Left lung (tissue), 10 donors: ENCODE results near the gene ORAI3. TPM values are rescaled to one million over a fixed set of nuclear protein-coding genes. Genes with fewer than 3 reads are reported as not detected.

Experiments used
- ATAC-seq: fragments of 200-7000 bp; cut with Tn5 transposase; one replicate; pipeline ENCODE4 v1.9.1; 2020; ENCODE audit warnings: moderate library complexity
- DNase-seq, 4 donors: peaks; one replicate each; pipeline ENCODE4 v3.0.0-alpha.2; 2013 to 2020
- H3K27ac ChIP-seq, 2 donors: fragments of 200-600 bp; sonication (generic) in 1 of 2; one replicate each; pipeline versions ENCODE4 v1.5.0 to v1.8.0; 2020 to 2021
- H3K27me3 ChIP-seq, 2 donors: fragments of 200-600 bp; sonication (generic) in 1 of 2; one replicate each; pipeline versions ENCODE4 v1.5.0 to v1.8.0; 2020 to 2021
- H3K36me3 ChIP-seq, 2 donors: fragments of 200-600 bp; sonication (generic) in 1 of 2; one replicate each; pipeline versions ENCODE4 v1.5.0 to v1.8.0; 2020 to 2021
- H3K4me1 ChIP-seq, 2 donors: fragments of 200-600 bp; one replicate each; pipeline ENCODE4 v1.8.0; 2021
- H3K4me3 ChIP-seq, 2 donors: fragments of 200-600 bp; sonication (generic) in 1 of 2; one replicate each; pipeline versions ENCODE4 v1.5.0 to v1.8.0; 2020 to 2021; ENCODE audit warnings: mild to moderate bottlenecking in 1 of 2
- H3K9me3 ChIP-seq, 2 donors: fragments of 200-600 bp; sonication (generic) in 1 of 2; one replicate each; pipeline versions ENCODE4 v1.5.0 to v1.8.0; 2020 to 2021
- intact Hi-C, 2 donors: fragments of 100-400 bp; cut with DNase I; formaldehyde crosslinking; loops; one replicate each; pipeline versions ENCODE4 v1.11.2 to v1.14.2; 2022
- polyA plus RNA-seq, 6 donors: library from polyadenylated mRNA; unstranded; fragments of 120-200 nt; gene quantifications; one replicate each; pipeline ENCODE4 v1.2.1, GENCODE V29; 2013; ENCODE audit not compliant: insufficient read length in 6 of 6
- total RNA-seq, 2 donors: library from RNA; stranded (reverse); fragmentation: NEBNext Ultra II Directional; extraction: Animal tissue kit (Norgen Biotek cat#: 25700); gene quantifications; one replicate each; pipeline ENCODE4 v1.2.1, GENCODE V29; 2021
- TF ChIP-seq, protein P1 (sequence below), 2 donors: fragments of 200-600 bp; sonication (generic) in 1 of 2; IDR thresholded peaks; one replicate each; pipeline versions ENCODE4 v1.5.0 to v1.8.0; 2021; ENCODE audit warnings: antibody characterized with exemption in 2 of 2
- donor health status: DM: no; HTN: yes; CAD: no.
- donor health status: DM: no; HTN: no; CAD: no.

The ORAI3 gene
- total and polyA plus RNA-seq, 8 donors = 16.9 to 23.2 (median 18.9) TPM

DNA sequence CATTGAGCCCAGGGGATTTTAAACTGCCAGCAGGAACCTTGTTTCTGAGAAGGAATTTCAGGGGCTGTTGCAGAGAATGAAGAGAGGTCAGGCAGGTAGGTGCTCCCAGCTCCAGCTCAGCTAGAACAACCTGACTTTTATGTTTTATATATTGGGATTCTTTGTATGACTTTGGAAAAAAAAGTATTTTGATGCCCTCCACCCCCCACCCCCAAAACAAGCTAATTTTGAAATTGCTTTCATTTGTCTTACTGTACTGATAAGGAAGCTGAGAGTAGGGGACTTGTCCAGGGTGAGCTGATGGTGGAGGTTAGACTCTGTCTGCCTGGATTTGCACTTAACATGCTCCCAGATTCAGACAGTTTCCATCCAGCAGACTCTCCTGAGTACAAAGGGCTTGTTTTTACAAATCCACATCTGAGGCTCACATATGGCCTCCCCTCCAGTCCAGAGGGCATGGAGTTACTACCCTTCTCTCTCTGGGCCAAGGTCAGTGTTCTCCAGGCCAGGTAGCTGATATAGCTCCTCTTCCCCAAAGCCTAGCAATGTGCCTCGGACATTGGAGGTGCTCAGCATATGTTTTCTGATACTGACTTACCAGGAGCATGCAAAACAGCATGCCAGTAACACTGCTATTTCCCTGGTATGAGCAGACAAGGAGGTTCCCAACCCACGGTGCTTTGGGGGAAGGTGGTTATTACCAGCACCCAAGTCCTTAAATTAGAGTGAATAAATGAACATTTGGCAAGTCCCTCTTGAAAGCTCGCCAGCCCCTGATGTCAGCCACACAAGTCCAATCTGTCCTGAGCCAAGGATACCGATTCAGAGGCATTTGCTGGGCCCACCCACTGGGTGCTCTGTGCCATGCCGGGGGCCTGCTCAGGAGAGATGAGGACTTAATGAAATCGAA lies 50.2 kb downstream of the ORAI3 start:
- ATAC-seq (no peak), DNase-seq (no peak)
- H3K9me3 ChIP-seq = no peaks in the 10 kb centered on the region
- no peaks in the 10 kb centered on the region for H3K36me3 ChIP-seq
- peaks cover 7 to 24% of the 10 kb centered on the region in 2 donors for H3K4me1 ChIP-seq
- no peak overlapping the region for H3K4me3 ChIP-seq
- peaks cover 0 to 31% of the 10 kb centered on the region in 2 donors for H3K27me3 ChIP-seq
- intact Hi-C loops = no loop called here
- TF ChIP-seq, protein P1, sequence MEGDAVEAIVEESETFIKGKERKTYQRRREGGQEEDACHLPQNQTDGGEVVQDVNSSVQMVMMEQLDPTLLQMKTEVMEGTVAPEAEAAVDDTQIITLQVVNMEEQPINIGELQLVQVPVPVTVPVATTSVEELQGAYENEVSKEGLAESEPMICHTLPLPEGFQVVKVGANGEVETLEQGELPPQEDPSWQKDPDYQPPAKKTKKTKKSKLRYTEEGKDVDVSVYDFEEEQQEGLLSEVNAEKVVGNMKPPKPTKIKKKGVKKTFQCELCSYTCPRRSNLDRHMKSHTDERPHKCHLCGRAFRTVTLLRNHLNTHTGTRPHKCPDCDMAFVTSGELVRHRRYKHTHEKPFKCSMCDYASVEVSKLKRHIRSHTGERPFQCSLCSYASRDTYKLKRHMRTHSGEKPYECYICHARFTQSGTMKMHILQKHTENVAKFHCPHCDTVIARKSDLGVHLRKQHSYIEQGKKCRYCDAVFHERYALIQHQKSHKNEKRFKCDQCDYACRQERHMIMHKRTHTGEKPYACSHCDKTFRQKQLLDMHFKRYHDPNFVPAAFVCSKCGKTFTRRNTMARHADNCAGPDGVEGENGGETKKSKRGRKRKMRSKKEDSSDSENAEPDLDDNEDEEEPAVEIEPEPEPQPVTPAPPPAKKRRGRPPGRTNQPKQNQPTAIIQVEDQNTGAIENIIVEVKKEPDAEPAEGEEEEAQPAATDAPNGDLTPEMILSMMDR (IDR thresholded peaks at IDR 0.05) = no peak
- H3K27ac ChIP-seq = no peak overlapping the region

DNA sequence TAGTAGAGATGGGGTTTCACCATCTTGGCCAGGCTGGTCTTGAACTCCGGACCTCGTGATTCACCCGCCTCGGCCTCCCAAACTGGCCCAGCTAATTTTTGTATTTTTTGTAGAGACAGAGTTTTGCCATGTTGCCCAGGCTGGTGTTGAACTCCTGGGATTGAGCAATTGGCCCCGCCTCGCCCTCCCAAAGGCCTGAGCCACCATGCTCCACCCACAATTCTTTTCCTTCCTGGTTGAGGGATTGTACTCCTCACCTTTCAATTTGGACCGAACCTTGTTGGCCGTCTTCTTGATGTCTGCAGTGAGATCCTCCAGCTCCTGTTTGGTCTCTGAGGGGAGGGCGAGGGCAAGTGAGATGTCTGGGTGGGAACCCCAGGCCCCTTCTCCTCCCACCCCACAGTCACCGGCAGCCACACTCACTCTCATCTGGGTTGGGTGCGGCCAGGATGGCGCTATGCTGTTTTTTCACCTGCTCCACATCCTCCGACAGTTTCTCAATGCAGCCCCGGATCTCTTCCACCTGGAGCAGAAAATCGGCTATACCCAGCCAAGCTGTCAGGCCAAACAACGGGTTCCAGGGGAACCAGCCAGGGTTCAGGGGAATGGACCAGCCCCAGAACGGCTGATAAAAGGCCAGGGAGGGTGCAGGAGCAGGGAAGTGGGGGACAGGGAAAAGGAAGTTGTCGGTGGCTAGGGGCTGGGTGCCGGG lies 52.0 kb downstream of the ORAI3 start:
- Histone ChIP-seq H3K4me3 (no peak overlapping the region), H3K9me3 (no peaks in the 10 kb centered on the region), H3K27ac (no peak overlapping the region), H3K4me1 (peaks cover 7 to 17% of the 10 kb centered on the region in 2 donors), H3K27me3 (peaks cover 0 to 44% of the 10 kb centered on the region in 2 donors), H3K36me3 (no peaks in the 10 kb centered on the region)
- TF ChIP-seq, protein P1 (IDR thresholded peaks at IDR 0.05) = no peak
- DNase-seq (no peak), ATAC-seq (no peak)
- intact Hi-C loops = loop anchor here in 1 of 2 donors (10.0 kb wide), 1 partner anchor 74 kb away; the partner anchor contains the start of genes ZNF646 and ZNF668

DNA sequence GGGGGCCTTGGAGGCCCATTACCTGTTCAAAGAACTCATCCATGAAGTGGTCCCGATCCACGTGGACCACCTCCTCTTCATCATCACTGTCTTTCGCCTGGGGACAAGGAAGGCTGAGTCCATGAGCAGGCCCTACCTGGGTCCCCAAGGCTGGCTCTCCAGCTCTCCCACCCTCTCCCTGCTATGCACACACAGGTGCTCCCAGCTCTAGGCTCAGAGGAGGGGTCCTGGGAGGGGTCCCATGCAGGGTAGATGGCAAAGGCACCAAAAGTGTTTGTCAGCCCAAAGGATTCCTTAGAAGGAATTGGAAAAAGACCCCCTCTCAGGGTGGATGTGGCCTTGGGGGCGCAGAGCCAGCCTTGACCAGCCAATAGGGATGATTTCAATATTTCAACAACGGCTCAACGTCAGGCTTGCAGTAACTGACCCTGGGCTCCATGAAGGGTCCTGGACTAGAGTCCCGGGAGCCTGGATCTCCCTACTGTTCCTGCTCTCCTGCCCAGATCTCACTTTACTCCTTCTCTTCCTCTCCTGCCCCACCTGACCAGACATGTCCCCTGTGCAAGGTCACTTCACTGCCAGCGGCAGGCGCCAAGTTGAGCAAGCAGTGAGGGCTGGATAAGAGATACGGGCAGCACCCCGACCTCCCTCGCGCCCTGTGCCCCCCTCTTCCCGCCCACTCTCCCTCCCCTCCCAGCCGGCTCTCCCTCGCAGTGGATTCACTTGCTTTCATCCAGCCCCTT lies 52.8 kb downstream of the ORAI3 start:
- TF ChIP-seq, protein P1 (IDR thresholded peaks at IDR 0.05) = no peak
- no peaks in the 10 kb centered on the region for H3K9me3 ChIP-seq

DNA sequence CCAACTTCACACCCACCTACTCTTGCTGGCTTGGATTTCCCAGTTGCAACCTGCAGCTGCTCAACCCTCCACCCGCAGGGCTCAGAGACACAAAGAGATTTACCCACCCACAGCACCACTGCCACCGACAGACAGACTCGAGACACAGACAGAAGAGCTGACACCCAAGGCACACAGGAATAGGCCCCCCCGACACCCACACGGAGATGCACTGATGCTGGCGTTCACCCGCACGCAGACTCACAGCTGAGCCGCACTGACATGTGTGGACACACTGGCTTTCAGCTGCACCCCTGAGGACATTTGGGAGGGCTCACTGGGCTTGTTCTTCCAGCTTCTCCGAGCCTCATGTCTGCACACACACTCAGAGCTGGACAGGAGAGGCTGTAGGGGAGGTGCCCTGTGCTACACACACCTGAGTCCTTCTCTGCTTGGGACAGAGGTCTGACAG lies 53.4 kb downstream of the ORAI3 start:
- intact Hi-C loops = loop anchor here in 1 of 2 donors (10.0 kb wide), 1 partner anchor 73 kb away; the partner anchor contains the start of genes ZNF646 and ZNF668
- peaks cover 0 to 43% of the 10 kb centered on the region in 2 donors for H3K27me3 ChIP-seq
- H3K36me3 ChIP-seq = no peaks in the 10 kb centered on the region
- no peak overlapping the region for H3K27ac ChIP-seq
- ATAC-seq = no peak
- peaks cover 2 to 8% of the 10 kb centered on the region in 2 donors for H3K4me1 ChIP-seq
- no peaks in the 10 kb centered on the region for H3K9me3 ChIP-seq
- TF ChIP-seq, protein P1 (IDR thresholded peaks at IDR 0.05) = no peak
- no peak overlapping the region for H3K4me3 ChIP-seq
- DNase-seq = no peak

More for the DNA sequence above, 52.8 kb downstream of the ORAI3 start:
- Histone ChIP-seq H3K4me3 (no peak overlapping the region), H3K36me3 (no peaks in the 10 kb centered on the region), H3K27me3 (peaks cover 0 to 43% of the 10 kb centered on the region in 2 donors), H3K4me1 (peaks cover 3 to 13% of the 10 kb centered on the region in 2 donors), H3K27ac (no peak overlapping the region)
- intact Hi-C loops = loop anchor here in 1 of 2 donors (10.0 kb wide), 1 partner anchor 73 kb away; the partner anchor contains the start of genes ZNF646 and ZNF668
- DNase-seq = no peak
- no peak for ATAC-seq
